ENCODE measurements around the gene NINJ1.

DNA sequence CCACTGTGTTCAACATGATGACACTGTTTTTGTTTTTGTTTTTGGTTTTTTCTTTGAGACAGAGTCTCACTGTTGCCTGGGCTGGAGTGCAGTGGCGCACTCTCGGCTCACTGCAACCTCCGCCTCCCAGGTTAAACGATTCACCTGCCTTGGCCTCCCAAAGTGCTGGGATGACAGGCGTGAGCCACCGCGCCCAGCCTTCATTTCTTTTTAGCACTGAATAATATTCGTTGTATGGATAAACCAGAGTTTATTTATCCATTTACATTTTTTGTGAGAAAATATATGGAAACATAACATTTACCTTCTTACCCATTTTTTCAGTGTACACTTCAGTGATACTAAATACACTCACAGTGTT lies 33.8 kb downstream of the NINJ1 start:
- TF ChIP-seq POLR2A (IDR thresholded peaks at IDR 0.05; ENCODE audit: low read length) (no peak), GATA1 (IDR thresholded peaks at IDR 0.05; ENCODE audit: low read depth, low read length) (no peak)
